HepG2 (cell line): ENCODE data around the gene SETD1A. TPM values are rescaled to one million over a fixed set of nuclear protein-coding genes. Genes with fewer than 3 reads are reported as not detected.

Experiments used
- ARNTL ChIP-seq: sonication (generic); formaldehyde crosslinking; IDR thresholded peaks from 2 replicates; pipeline ENCODE4 v1.4.0; 2020; ENCODE audit warnings: mild to moderate bottlenecking, missing genetic modification reagents
- GABPA ChIP-seq, 2 experiments: IDR thresholded peaks; 2 replicates each; pipeline ENCODE4 v1.6.1; 2011 to 2016; ENCODE audit warnings: low read depth in 2 of 2, low read length in 1 of 2, missing biosample characterization in 1 of 2, missing genetic modification characterization in 1 of 2
- GATAD1 ChIP-seq: IDR thresholded peaks from 2 replicates; pipeline ENCODE4 v1.6.1; 2016; ENCODE audit warnings: missing genetic modification reagents, missing compliant biosample characterization
- KLF12 ChIP-seq: sonication (generic); formaldehyde crosslinking; IDR thresholded peaks from 2 replicates; pipeline ENCODE4 v1.4.0; 2020; ENCODE audit warnings: missing genetic modification reagents, borderline replicate concordance
- MED1 ChIP-seq: sonication (generic); formaldehyde crosslinking; IDR thresholded peaks from 2 replicates; pipeline ENCODE4 v1.4.0; 2020; ENCODE audit warnings: missing genetic modification reagents
- MIER2 ChIP-seq: IDR thresholded peaks from 2 replicates; pipeline ENCODE4 v1.6.1; 2016; ENCODE audit warnings: missing biosample characterization, missing genetic modification reagents
- NFE2 ChIP-seq: sonication (generic); formaldehyde crosslinking; IDR thresholded peaks from 2 replicates; pipeline ENCODE4 v1.4.0; 2020; ENCODE audit warnings: missing genetic modification reagents
- REXO4 ChIP-seq: sonication (generic); formaldehyde crosslinking; IDR thresholded peaks from 2 replicates; pipeline ENCODE4 v1.8.0; 2022; ENCODE audit warnings: missing genetic modification reagents, mild to moderate bottlenecking, borderline replicate concordance
- RFXAP ChIP-seq: sonication (generic); formaldehyde crosslinking; IDR thresholded peaks from 2 replicates; pipeline ENCODE4 v1.4.0; 2020; ENCODE audit warnings: missing genetic modification reagents, borderline replicate concordance
- SOX13 ChIP-seq, 3 experiments: fragments of 450-650 bp in 1 of 3; sonication (generic) in 1 of 3; formaldehyde crosslinking in 1 of 3; IDR thresholded peaks in 2 of 3; conservative IDR thresholded peaks in 1 of 3; 2 replicates each; pipeline versions ENCODE4 v1.5.0 to v1.6.1; 2016 to 2020; ENCODE audit warnings: antibody characterized with exemption in 1 of 3, mild to moderate bottlenecking in 1 of 3, missing compliant biosample characterization in 1 of 3, missing genetic modification reagents in 1 of 3, moderate library complexity in 1 of 3
- TAF1 ChIP-seq: sonication (generic); formaldehyde crosslinking; IDR thresholded peaks from 2 replicates; pipeline ENCODE4 v1.4.0; 2020; ENCODE audit warnings: missing genetic modification reagents
- TGIF2 ChIP-seq: IDR thresholded peaks from 2 replicates; pipeline ENCODE4 v1.6.1; 2016; ENCODE audit warnings: control low read depth, missing compliant biosample characterization
- ZNF136 ChIP-seq: sonication (generic); formaldehyde crosslinking; IDR thresholded peaks from 2 replicates; pipeline ENCODE4 v1.8.1; 2022; ENCODE audit warnings: low read depth, mild to moderate bottlenecking, moderate library complexity, missing genetic modification reagents
- ZNF138 ChIP-seq: sonication (generic); formaldehyde crosslinking; IDR thresholded peaks from 2 replicates; pipeline ENCODE4 v1.5.0; 2020; ENCODE audit warnings: mild to moderate bottlenecking, low read depth, missing genetic modification reagents
- ZNF670 ChIP-seq: sonication (generic); formaldehyde crosslinking; IDR thresholded peaks from 2 replicates; pipeline ENCODE4 v1.8.0; 2022; ENCODE audit warnings: mild to moderate bottlenecking, missing genetic modification reagents, borderline replicate concordance
- ZNF678 ChIP-seq: sonication (generic); formaldehyde crosslinking; IDR thresholded peaks from 2 replicates; pipeline ENCODE4 v1.4.0; 2020; ENCODE audit warnings: mild to moderate bottlenecking, missing genetic modification reagents
- ZNF703 ChIP-seq: sonication (generic); formaldehyde crosslinking; IDR thresholded peaks from 2 replicates; pipeline ENCODE4 v1.5.1; 2020; ENCODE audit warnings: missing genetic modification reagents, mild to moderate bottlenecking, moderate library complexity, borderline replicate concordance
- polyA plus RNA-seq, 8 experiments: library from polyadenylated mRNA; depleted of rRNA in 3 of 8; stranded (reverse) in 7 of 8; unstranded in 1 of 8; fragments of >200 nt; fragmentation: Illumina TruSeq in 4 of 8; extraction: Trizol in 4 of 8; gene quantifications; 2 replicates each; pipeline versions ENCODE4 v1.2.1 to v1.2.3, GENCODE V29; 2011 to 2016; ENCODE audit warnings: low read depth in 4 of 8, missing spikeins in 1 of 8, mixed read lengths in 1 of 8; ENCODE audit not compliant: insufficient read depth in 1 of 8
- total RNA-seq, 5 experiments: library from RNA; depleted of rRNA; stranded (reverse); fragments of >200 nt; fragmentation: Illumina TruSeq; extraction: Trizol; gene quantifications; 2 replicates each; pipeline ENCODE4 v1.2.3, GENCODE V29; 2016; ENCODE audit warnings: low read depth in 1 of 5
- TF ChIP-seq, protein P1 (sequence below): sonication (generic); formaldehyde crosslinking; IDR thresholded peaks from 2 replicates; pipeline ENCODE4 v1.4.0; 2020; ENCODE audit warnings: missing genetic modification reagents
- TF ChIP-seq, protein P2 (sequence below): sonication (generic); formaldehyde crosslinking; conservative IDR thresholded peaks from 2 replicates; pipeline ENCODE4 v1.5.0; 2020; ENCODE audit warnings: missing genetic modification reagents
- TF ChIP-seq, protein P3 (sequence below): sonication (generic); formaldehyde crosslinking; IDR thresholded peaks from 2 replicates; pipeline ENCODE4 v1.5.1; 2020; ENCODE audit warnings: mild to moderate bottlenecking, missing genetic modification reagents, moderate library complexity

SETD1A gene
- total and polyA plus RNA-seq, 2 of the 13 experiments (the other 11 are each of a cell fraction or from before 2014, with no cell fraction given), result 3.8 to 5.6 TPM

DNA sequence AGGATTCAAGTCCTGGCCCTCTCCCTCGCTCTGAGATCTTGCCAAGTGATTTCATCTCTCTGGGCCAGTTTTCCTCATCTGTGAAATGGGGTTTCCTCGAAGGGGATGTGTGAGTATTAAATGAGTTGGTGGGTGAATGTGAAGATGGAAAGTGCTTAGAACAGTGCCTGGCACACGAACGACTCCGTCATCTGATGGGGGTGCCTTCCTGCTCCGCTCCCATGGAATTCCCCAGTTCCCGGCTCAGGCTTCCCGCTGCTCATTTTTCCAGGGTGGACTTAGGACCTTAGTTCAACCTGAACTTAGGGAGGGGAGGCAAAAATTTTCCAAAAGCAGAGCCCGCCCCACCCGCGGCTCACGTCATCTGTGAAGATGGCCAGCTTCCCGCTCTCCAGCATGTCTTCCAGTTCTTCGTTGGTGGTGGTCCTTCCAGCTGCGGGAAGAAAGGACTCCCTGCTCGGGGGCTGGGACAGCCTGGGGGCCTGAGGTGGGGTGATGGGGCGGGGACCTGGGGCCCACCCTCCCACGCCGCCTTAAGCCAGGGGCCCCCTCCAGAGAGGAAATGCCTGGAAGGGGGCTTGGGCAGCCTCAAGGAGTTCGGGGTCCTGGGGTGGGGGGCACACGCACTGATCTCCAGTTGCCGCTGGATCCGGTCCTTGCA is 38.9 kb downstream of the SETD1A start (continued):
- no peak for TF ChIP-seq REXO4 (CRISPR knock-in tag)
- no peak for TF ChIP-seq ZNF670 (CRISPR knock-in tag)
- TF ChIP-seq, protein P1, sequence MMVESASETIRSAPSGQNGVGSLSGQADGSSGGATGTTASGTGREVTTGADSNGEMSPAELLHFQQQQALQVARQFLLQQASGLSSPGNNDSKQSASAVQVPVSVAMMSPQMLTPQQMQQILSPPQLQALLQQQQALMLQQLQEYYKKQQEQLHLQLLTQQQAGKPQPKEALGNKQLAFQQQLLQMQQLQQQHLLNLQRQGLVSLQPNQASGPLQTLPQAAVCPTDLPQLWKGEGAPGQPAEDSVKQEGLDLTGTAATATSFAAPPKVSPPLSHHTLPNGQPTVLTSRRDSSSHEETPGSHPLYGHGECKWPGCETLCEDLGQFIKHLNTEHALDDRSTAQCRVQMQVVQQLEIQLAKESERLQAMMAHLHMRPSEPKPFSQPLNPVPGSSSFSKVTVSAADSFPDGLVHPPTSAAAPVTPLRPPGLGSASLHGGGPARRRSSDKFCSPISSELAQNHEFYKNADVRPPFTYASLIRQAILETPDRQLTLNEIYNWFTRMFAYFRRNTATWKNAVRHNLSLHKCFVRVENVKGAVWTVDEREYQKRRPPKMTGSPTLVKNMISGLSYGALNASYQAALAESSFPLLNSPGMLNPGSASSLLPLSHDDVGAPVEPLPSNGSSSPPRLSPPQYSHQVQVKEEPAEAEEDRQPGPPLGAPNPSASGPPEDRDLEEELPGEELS (CRISPR knock-in tag), result peak; percentile 3; the same call in 1 of the 2 replicates
- TF ChIP-seq, protein P2, sequence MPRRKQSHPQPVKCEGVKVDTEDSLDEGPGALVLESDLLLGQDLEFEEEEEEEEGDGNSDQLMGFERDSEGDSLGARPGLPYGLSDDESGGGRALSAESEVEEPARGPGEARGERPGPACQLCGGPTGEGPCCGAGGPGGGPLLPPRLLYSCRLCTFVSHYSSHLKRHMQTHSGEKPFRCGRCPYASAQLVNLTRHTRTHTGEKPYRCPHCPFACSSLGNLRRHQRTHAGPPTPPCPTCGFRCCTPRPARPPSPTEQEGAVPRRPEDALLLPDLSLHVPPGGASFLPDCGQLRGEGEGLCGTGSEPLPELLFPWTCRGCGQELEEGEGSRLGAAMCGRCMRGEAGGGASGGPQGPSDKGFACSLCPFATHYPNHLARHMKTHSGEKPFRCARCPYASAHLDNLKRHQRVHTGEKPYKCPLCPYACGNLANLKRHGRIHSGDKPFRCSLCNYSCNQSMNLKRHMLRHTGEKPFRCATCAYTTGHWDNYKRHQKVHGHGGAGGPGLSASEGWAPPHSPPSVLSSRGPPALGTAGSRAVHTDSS (CRISPR knock-in tag), result no peak
- TF ChIP-seq SOX13 (IDR thresholded peaks at IDR 0.05), result no peak; the same call in 1 of the 2 replicates
- peak in 1 of 2 experiments; percentile 36; a peak in 2 of 4 replicates for TF ChIP-seq SOX13 (CRISPR knock-in tag; conservative IDR thresholded peaks at IDR 0.05 in 1 of 2, IDR thresholded peaks at IDR 0.05 in 1 of 2)
- no peak for TF ChIP-seq ZNF138 (CRISPR knock-in tag)
- peak; percentile 57; the same call in 1 of the 2 replicates for TF ChIP-seq ARNTL (CRISPR knock-in tag)
- TF ChIP-seq ZNF678 (CRISPR knock-in tag), result 0 out of 2 replicates have a peak, but pooled peaks have one; percentile 3
- 0 out of 2 replicates have a peak, but pooled peaks have one; percentile 65 for TF ChIP-seq MIER2 (CRISPR knock-in tag)
- TF ChIP-seq GATAD1 (CRISPR knock-in tag), result no peak
- no peak for TF ChIP-seq NFE2
- TF ChIP-seq ZNF703, result peak; percentile 23; the same call in 1 of the 2 replicates
- TF ChIP-seq MED1 (CRISPR knock-in tag), result peak; percentile 78
- TF ChIP-seq, protein P3, sequence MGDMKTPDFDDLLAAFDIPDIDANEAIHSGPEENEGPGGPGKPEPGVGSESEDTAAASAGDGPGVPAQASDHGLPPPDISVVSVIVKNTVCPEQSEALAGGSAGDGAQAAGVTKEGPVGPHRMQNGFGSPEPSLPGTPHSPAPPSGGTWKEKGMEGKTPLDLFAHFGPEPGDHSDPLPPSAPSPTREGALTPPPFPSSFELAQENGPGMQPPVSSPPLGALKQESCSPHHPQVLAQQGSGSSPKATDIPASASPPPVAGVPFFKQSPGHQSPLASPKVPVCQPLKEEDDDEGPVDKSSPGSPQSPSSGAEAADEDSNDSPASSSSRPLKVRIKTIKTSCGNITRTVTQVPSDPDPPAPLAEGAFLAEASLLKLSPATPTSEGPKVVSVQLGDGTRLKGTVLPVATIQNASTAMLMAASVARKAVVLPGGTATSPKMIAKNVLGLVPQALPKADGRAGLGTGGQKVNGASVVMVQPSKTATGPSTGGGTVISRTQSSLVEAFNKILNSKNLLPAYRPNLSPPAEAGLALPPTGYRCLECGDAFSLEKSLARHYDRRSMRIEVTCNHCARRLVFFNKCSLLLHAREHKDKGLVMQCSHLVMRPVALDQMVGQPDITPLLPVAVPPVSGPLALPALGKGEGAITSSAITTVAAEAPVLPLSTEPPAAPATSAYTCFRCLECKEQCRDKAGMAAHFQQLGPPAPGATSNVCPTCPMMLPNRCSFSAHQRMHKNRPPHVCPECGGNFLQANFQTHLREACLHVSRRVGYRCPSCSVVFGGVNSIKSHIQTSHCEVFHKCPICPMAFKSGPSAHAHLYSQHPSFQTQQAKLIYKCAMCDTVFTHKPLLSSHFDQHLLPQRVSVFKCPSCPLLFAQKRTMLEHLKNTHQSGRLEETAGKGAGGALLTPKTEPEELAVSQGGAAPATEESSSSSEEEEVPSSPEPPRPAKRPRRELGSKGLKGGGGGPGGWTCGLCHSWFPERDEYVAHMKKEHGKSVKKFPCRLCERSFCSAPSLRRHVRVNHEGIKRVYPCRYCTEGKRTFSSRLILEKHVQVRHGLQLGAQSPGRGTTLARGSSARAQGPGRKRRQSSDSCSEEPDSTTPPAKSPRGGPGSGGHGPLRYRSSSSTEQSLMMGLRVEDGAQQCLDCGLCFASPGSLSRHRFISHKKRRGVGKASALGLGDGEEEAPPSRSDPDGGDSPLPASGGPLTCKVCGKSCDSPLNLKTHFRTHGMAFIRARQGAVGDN (CRISPR knock-in tag), result peak; percentile 55; the same call in 1 of the 2 replicates
- TF ChIP-seq RFXAP (CRISPR knock-in tag), result peak; percentile 26; the same call in 1 of the 2 replicates
- peak; percentile 55 for TF ChIP-seq TAF1
- 0 out of 2 replicates have a peak, but pooled peaks have one; percentile 55 for TF ChIP-seq TGIF2 (CRISPR knock-in tag)
- TF ChIP-seq KLF12, result peak; percentile 21; the same call in 1 of the 2 replicates
- no peak for TF ChIP-seq GABPA (IDR thresholded peaks at IDR 0.05; ENCODE audit: low read depth, low read length)
- TF ChIP-seq GABPA (CRISPR knock-in tag; IDR thresholded peaks at IDR 0.05; ENCODE audit: low read depth), result peak; percentile 49
- peak; percentile 29; the same call in 1 of the 2 replicates for TF ChIP-seq ZNF136
